Keratinocyte (primary cell): ENCODE data around the gene GABRR2. TPM values are rescaled to one million over a fixed set of nuclear protein-coding genes. Genes with fewer than 3 reads are reported as not detected.

ENCODE experiments used
- DNase-seq: peaks from one replicate; pipeline ENCODE4 v3.0.0-alpha.2; 2011; ENCODE audit warnings: low read depth, missing footprints, low spot score
- FAIRE-seq: peaks from 2 replicates; lab custom pipeline; 2011; peaks lifted over from hg19 to GRCh38; lab: Jason Lieb, UNC
- H2AFZ ChIP-seq: 2 replicates; pipeline ENCODE4 v1.6.0; 2012; ENCODE audit warnings: low read length, control low read depth, inconsistent platforms; ENCODE audit not compliant: control insufficient read depth
- H3K27ac ChIP-seq: 2 replicates; pipeline ENCODE4 v1.5.1; 2011; ENCODE audit warnings: low read length; ENCODE audit not compliant: control insufficient read depth, insufficient read depth
- H3K27me3 ChIP-seq: 3 replicates; pipeline ENCODE4 v1.6.0; 2011; ENCODE audit warnings: low read length; ENCODE audit not compliant: control insufficient read depth, insufficient read depth; ENCODE audit errors: extremely low read depth
- H3K36me3 ChIP-seq, 2 experiments: 2 replicates in 1 of 2; 3 replicates in 1 of 2; pipeline ENCODE4 v1.5.1; 2011; ENCODE audit warnings: low read length in 2 of 2, mild to moderate bottlenecking in 1 of 2; ENCODE audit not compliant: control insufficient read depth in 2 of 2, insufficient read depth in 2 of 2; ENCODE audit errors: extremely low read depth in 1 of 2
- H3K4me1 ChIP-seq: 3 replicates; pipeline ENCODE4 v1.5.1; 2011; ENCODE audit warnings: low read length; ENCODE audit not compliant: control insufficient read depth, insufficient read depth; ENCODE audit errors: extremely low read depth
- H3K4me2 ChIP-seq: 3 replicates; pipeline ENCODE4 v1.6.0; 2011; ENCODE audit warnings: low read depth, low read length; ENCODE audit not compliant: control insufficient read depth, insufficient read depth; ENCODE audit errors: extremely low read depth
- H3K4me3 ChIP-seq, 3 experiments: fragments of 200-600 bp in 1 of 3; sonication (generic) in 1 of 3; 2 replicates in 2 of 3; 3 replicates in 1 of 3; pipeline ENCODE4 v1.5.1; 2011 to 2016; ENCODE audit warnings: low read length in 3 of 3, mild to moderate bottlenecking in 3 of 3, control low read depth in 2 of 3, inconsistent platforms in 1 of 3, low read depth in 1 of 3, mixed read lengths in 1 of 3, mixed run types in 1 of 3, moderate library complexity in 1 of 3; ENCODE audit not compliant: control insufficient read depth in 2 of 3, insufficient read depth in 2 of 3; ENCODE audit errors: extremely low read depth in 1 of 3
- H3K79me2 ChIP-seq: 2 replicates; pipeline ENCODE4 v1.6.0; 2012; ENCODE audit warnings: low read length; ENCODE audit not compliant: control insufficient read depth, insufficient read depth
- H3K9ac ChIP-seq: 3 replicates; pipeline ENCODE4 v1.6.0; 2011; ENCODE audit warnings: low read length; ENCODE audit not compliant: control insufficient read depth, insufficient read depth; ENCODE audit errors: extremely low read depth
- H3K9me1 ChIP-seq: 3 replicates; pipeline ENCODE4 v1.6.0; 2011; ENCODE audit warnings: low read length; ENCODE audit not compliant: control insufficient read depth, insufficient read depth; ENCODE audit errors: extremely low read depth
- H3K9me3 ChIP-seq: 2 replicates; pipeline ENCODE4 v1.5.1; 2012; ENCODE audit warnings: low read depth, low read length; ENCODE audit not compliant: control insufficient read depth
- H4K20me1 ChIP-seq: 3 replicates; pipeline ENCODE4 v1.6.0; 2011; ENCODE audit warnings: low read length; ENCODE audit not compliant: control insufficient read depth, insufficient read depth; ENCODE audit errors: extremely low read depth
- CTCF ChIP-seq, 3 experiments: IDR thresholded peaks in 1 of 3; conservative IDR thresholded peaks in 1 of 3; optimal IDR thresholded peaks in 1 of 3; 2 replicates in 2 of 3; 3 replicates in 1 of 3; pipeline versions ENCODE3 to v1.5.1; 2011; ENCODE audit warnings: low read length in 3 of 3, mild to moderate bottlenecking in 3 of 3, moderate library complexity in 2 of 3, control low read depth in 1 of 3, inconsistent platforms in 1 of 3; ENCODE audit not compliant: insufficient read depth in 2 of 3; ENCODE audit errors: extremely low read depth in 1 of 3
- EZH2 ChIP-seq: IDR thresholded peaks from one replicate; pipeline ENCODE4 v1.6.1; 2012; ENCODE audit warnings: inconsistent platforms, mild to moderate bottlenecking, low read length, moderate library complexity
- dilution Hi-C: fragments of 300-500 bp; cut with MboI; formaldehyde crosslinking; loops from one replicate; pipeline ENCODE4 v1.7.0; 2020; ENCODE audit warnings: low sequenced_read_pairs; ENCODE audit not compliant: extremely low pct_ligation_motif_present
- polyA plus RNA-seq, 5 experiments: library from polyadenylated mRNA; depleted of rRNA in 3 of 5; stranded (reverse) in 3 of 5; stranded (forward) in 1 of 5; unstranded in 1 of 5; fragments of >200 nt; gene quantifications; 1 replicate in 1 of 5; 2 replicates in 3 of 5; 3 replicates in 1 of 5; pipeline versions ENCODE4 v1.2.1 to v1.2.3, GENCODE V29; 2011 to 2012; ENCODE audit warnings: missing spikeins in 2 of 5, low read depth in 1 of 5, low replicate concordance in 1 of 5

GABRR2 gene
- polyA plus RNA-seq, 1 donor (not counting 4 experiments of a cell fraction or from before 2014, with no cell fraction given): 0.03 TPM

- no peaks in the 10 kb centered on the region for H3K9me3 ChIP-seq
- H3K79me2 ChIP-seq: peaks cover 6% of the 10 kb centered on the region
- DNase-seq: no peak
- H3K4me2 ChIP-seq: no peak overlapping the region
- no peaks in the 10 kb centered on the region for H3K36me3 ChIP-seq
- H3K27ac ChIP-seq: no peak overlapping the region
- FAIRE-seq: no peak
- no peaks in the 10 kb centered on the region for H3K9me1 ChIP-seq
- H3K4me1 ChIP-seq: peaks cover 4% of the 10 kb centered on the region
- no peak overlapping the region for H3K9ac ChIP-seq
- H3K27me3 ChIP-seq: peaks cover 4% of the 10 kb centered on the region
- no peak for TF ChIP-seq EZH2
- no peak for TF ChIP-seq CTCF (optimal IDR thresholded peaks at IDR 0.05 in 1 of 3, IDR thresholded peaks at IDR 0.05 in 1 of 3, conservative IDR thresholded peaks at IDR 0.05 in 1 of 3; ENCODE audit: extremely low read depth in 1 of 3, insufficient read depth in 2 of 3, low read length in 3 of 3)
- H2AFZ ChIP-seq: no peak overlapping the region
- H4K20me1 ChIP-seq: no peaks in the 10 kb centered on the region
- dilution Hi-C loops: no loop called here
- no peak overlapping the region for H3K4me3 ChIP-seq
Observed at GRCh38 chr6:89356642-89357170, 41.6 kb upstream of the GABRR2 start.

GRCh38 chr6:89355511-89356194 lies 40.6 kb upstream of the GABRR2 start:
- dilution Hi-C loops: no loop called here
- H3K27me3 ChIP-seq: peaks cover 4% of the 10 kb centered on the region
- no peak for FAIRE-seq

More at GRCh38 chr6:89355511-89356194, 40.6 kb upstream of the GABRR2 start:
- Histone ChIP-seq H3K9ac (no peak overlapping the region), H3K9me1 (no peaks in the 10 kb centered on the region), H3K36me3 (no peaks in the 10 kb centered on the region), H3K27ac (no peak overlapping the region), H2AFZ (no peak overlapping the region), H3K9me3 (no peaks in the 10 kb centered on the region), H3K4me2 (no peak overlapping the region), H4K20me1 (no peaks in the 10 kb centered on the region), H3K79me2 (peaks cover 14% of the 10 kb centered on the region), H3K4me3 (no peak overlapping the region), H3K4me1 (peaks cover 10% of the 10 kb centered on the region)
- TF ChIP-seq CTCF (optimal IDR thresholded peaks at IDR 0.05 in 1 of 3, IDR thresholded peaks at IDR 0.05 in 1 of 3, conservative IDR thresholded peaks at IDR 0.05 in 1 of 3; ENCODE audit: extremely low read depth in 1 of 3, insufficient read depth in 2 of 3, low read length in 3 of 3): no peak
- TF ChIP-seq EZH2: no peak
- no peak for DNase-seq
